IMR-90 (cell line): ENCODE data around the gene DERL3. TPM values are rescaled to one million over a fixed set of nuclear protein-coding genes. Genes with fewer than 3 reads are reported as not detected.

Source experiments
- ATAC-seq: fragments of 200-7000 bp; cut with Tn5 transposase; 2 replicates; pipeline ENCODE4 v1.9.1; 2020; ENCODE audit warnings: low read depth, mild to moderate bottlenecking, moderate library complexity
- BruUV-seq: library from RNA; stranded (reverse); fragments of 400-500 nt; replicated peaks from 2 replicates; lab custom pipeline; 2021; lab: Mats Ljungman, UMichigan
- CTCF ChIA-PET: fragments of 300-600 bp; formaldehyde crosslinking; extraction: SDS; loops from one replicate; lab custom pipeline; 2021; ENCODE audit warnings: antibody characterized with exemption; lab: Yijun Ruan, JAX
- POLR2A ChIA-PET: fragments of 300-600 bp; sonication (Branson Sonifier 250); formaldehyde crosslinking; loops from one replicate; lab custom pipeline; 2022; ENCODE audit warnings: antibody characterized with exemption; ENCODE audit not compliant: unreplicated experiment; lab: Charles Lee
- DNase-seq: peaks from one replicate; pipeline ENCODE4 v3.0.0; 2013
- H2AFZ ChIP-seq: replicated peaks from 2 replicates; pipeline ENCODE3; 2013; ENCODE audit warnings: low read length, mild to moderate bottlenecking; ENCODE audit not compliant: poor library complexity
- H2AK5ac ChIP-seq: 2 replicates; pipeline ENCODE4 v1.6.1; 2013; ENCODE audit warnings: low read depth, low read length, inconsistent platforms
- H2AK9ac ChIP-seq: replicated peaks from 2 replicates; pipeline ENCODE3; 2013; ENCODE audit warnings: mild to moderate bottlenecking, low read depth, low read length, moderate library complexity; ENCODE audit not compliant: poor library complexity
- H2BK120ac ChIP-seq: 2 replicates; pipeline ENCODE4 v1.6.1; 2013; ENCODE audit warnings: low read depth, low read length, inconsistent platforms
- H2BK15ac ChIP-seq: 3 replicates; pipeline ENCODE4 v1.6.1; 2013; ENCODE audit warnings: low read depth, low read length, inconsistent platforms
- H2BK20ac ChIP-seq: 2 replicates; pipeline ENCODE4 v1.6.1; 2013; ENCODE audit warnings: low read depth, mild to moderate bottlenecking, inconsistent platforms, low read length, moderate library complexity
- H2BK5ac ChIP-seq: 2 replicates; pipeline ENCODE4 v1.6.1; 2013; ENCODE audit warnings: mild to moderate bottlenecking, low read depth, low read length, inconsistent platforms; ENCODE audit not compliant: poor library complexity, severe bottlenecking
- H3K14ac ChIP-seq: replicated peaks from 2 replicates; pipeline ENCODE4 v1.6.1; 2013; ENCODE audit warnings: low read depth, low read length, inconsistent platforms
- H3K18ac ChIP-seq: 2 replicates; pipeline ENCODE4 v1.6.1; 2013; ENCODE audit warnings: low read depth, low read length, control low read depth
- H3K23ac ChIP-seq: 2 replicates; pipeline ENCODE4 v1.6.1; 2013; ENCODE audit warnings: low read depth, low read length, inconsistent platforms
- H3K27ac ChIP-seq: 2 replicates; pipeline ENCODE4 v1.5.1; 2013; ENCODE audit warnings: mild to moderate bottlenecking, control low read depth, low read length; ENCODE audit not compliant: insufficient read depth
- H3K27me3 ChIP-seq: 2 replicates; pipeline ENCODE4 v1.6.1; 2013; ENCODE audit warnings: low read length; ENCODE audit not compliant: control insufficient read depth, insufficient read depth
- H3K36me3 ChIP-seq: 2 replicates; pipeline ENCODE4 v1.6.1; 2013; ENCODE audit warnings: low read length, mixed read lengths; ENCODE audit not compliant: control insufficient read depth, insufficient read depth
- H3K4ac ChIP-seq: 2 replicates; pipeline ENCODE4 v1.6.1; 2013; ENCODE audit warnings: low read depth, low read length, inconsistent platforms
- H3K4me1 ChIP-seq: 2 replicates; pipeline ENCODE4 v1.6.1; 2013; ENCODE audit warnings: low read length, mixed read lengths; ENCODE audit not compliant: control insufficient read depth, insufficient read depth
- H3K4me2 ChIP-seq: 2 replicates; pipeline ENCODE4 v1.6.1; 2013; ENCODE audit warnings: low read depth, mild to moderate bottlenecking, control low read depth, low read length, moderate library complexity
- H3K4me3 ChIP-seq: 2 replicates; pipeline ENCODE4 v1.5.1; 2013; ENCODE audit warnings: low read depth, mild to moderate bottlenecking, control low read depth, low read length, moderate library complexity; ENCODE audit not compliant: insufficient read depth
- H3K56ac ChIP-seq: 2 replicates; pipeline ENCODE4 v1.6.1; 2013; ENCODE audit warnings: low read length, inconsistent platforms; ENCODE audit not compliant: insufficient read depth; ENCODE audit errors: extremely low read depth
- H3K79me1 ChIP-seq, 2 experiments: 2 replicates each; pipeline ENCODE4 v1.6.1; 2013; ENCODE audit warnings: low read length in 2 of 2, inconsistent platforms in 1 of 2, low read depth in 1 of 2
- H3K9ac ChIP-seq: 2 replicates; pipeline ENCODE4 v1.6.1; 2013; ENCODE audit warnings: low read depth, low read length, control low read depth
- H3K9me1 ChIP-seq: 2 replicates; pipeline ENCODE4 v1.6.1; 2013; ENCODE audit warnings: low read length, inconsistent platforms; ENCODE audit not compliant: insufficient read depth
- H3K9me3 ChIP-seq: 2 replicates; pipeline ENCODE4 v1.6.1; 2013; ENCODE audit warnings: low read length; ENCODE audit not compliant: control insufficient read depth, insufficient read depth
- H4K20me1 ChIP-seq: 2 replicates; pipeline ENCODE4 v1.6.1; 2013; ENCODE audit warnings: low read length, inconsistent platforms; ENCODE audit not compliant: insufficient read depth
- H4K5ac ChIP-seq: 2 replicates; pipeline ENCODE4 v1.6.1; 2013; ENCODE audit warnings: mild to moderate bottlenecking, low read depth, low read length, control low read depth
- H4K8ac ChIP-seq, 2 experiments: 2 replicates each; pipeline ENCODE4 v1.6.1; 2013; ENCODE audit warnings: low read depth in 2 of 2, low read length in 2 of 2, control low read depth in 1 of 2, inconsistent platforms in 1 of 2
- H4K91ac ChIP-seq: 2 replicates; pipeline ENCODE4 v1.6.1; 2013; ENCODE audit warnings: low read depth, low read length, inconsistent platforms; ENCODE audit not compliant: insufficient read depth
- MXI1 ChIP-seq: IDR thresholded peaks from 2 replicates; pipeline ENCODE4 v1.6.1; 2012; ENCODE audit warnings: low read depth, mild to moderate bottlenecking, low read length, moderate library complexity, borderline replicate concordance
- WGBS, 2 experiments: methylation state at CpG; one replicate each; pipeline versions ENCODE4 v1.1.5 to v1.1.7; 2013; ENCODE audit warnings: missing lambda C conversion rate in 2 of 2; ENCODE audit not compliant: insufficient read length in 1 of 2; ENCODE audit errors: extremely low coverage in 2 of 2; 5-methylcytosine and 5-hydroxymethylcytosine counted together
- dilution Hi-C: fragments of 300-500 bp; cut with HindIII; formaldehyde crosslinking; loops from one replicate; pipeline ENCODE4 v1.14.3; 2018; ENCODE audit warnings: low sequenced_read_pairs; ENCODE audit not compliant: unreplicated experiment
- in situ Hi-C: fragments of 300-500 bp; cut with MboI; formaldehyde crosslinking; loops from 3 replicates; pipeline ENCODE4 v1.14.3; 2019; ENCODE audit warnings: low sequenced_read_pairs, inconsistent platforms, mixed read lengths
- intact Hi-C: fragments of 100-400 bp; cut with micrococcal nuclease; formaldehyde crosslinking; loops from 2 replicates; pipeline ENCODE4 v1.10.0; 2022
- polyA plus RNA-seq, 3 experiments: library from polyadenylated mRNA; depleted of rRNA; stranded (reverse); fragments of >200 nt; gene quantifications; 2 replicates each; pipeline ENCODE4 v1.2.3, GENCODE V29; 2012; ENCODE audit warnings: low replicate concordance in 1 of 3
- total RNA-seq: library from RNA; depleted of rRNA; stranded (reverse); fragments of >200 nt; gene quantifications from 2 replicates; pipeline ENCODE4 v1.2.3, GENCODE V29; 2012
- TF ChIP-seq, protein P1 (sequence below): fragments of 150-350 bp; IDR thresholded peaks from 2 replicates; pipeline ENCODE4 v1.6.1; 2017; ENCODE audit warnings: mild to moderate bottlenecking, antibody characterized with exemption, low read length, low read depth

Gene DERL3
- total and polyA plus RNA-seq, 2 of the 4 experiments (the other 2 are of a cell fraction): 0.18 to 0.62 TPM

DNA sequence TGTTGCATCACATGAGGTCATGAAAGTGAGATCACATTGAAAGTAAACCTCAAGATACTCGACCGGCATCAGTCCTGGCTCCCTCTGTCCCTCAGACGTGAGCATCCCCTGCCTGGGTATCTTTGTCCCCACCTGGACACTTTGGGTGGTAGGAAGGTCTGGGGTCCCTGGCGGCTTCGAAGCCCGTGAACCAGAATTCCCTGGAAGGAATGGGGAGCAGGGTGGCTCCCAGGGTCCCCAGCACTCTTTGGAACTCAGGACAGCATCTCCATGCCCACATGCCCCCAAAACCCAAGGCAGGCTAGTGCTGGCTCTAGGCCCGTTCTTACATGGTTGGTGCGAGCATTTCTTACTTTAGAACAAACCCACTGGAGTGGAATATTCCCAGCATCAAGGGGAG, 7.5 kb downstream of the DERL3 start:
- H3K14ac ChIP-seq: no peak overlapping the region
- no peak overlapping the region for H3K27ac ChIP-seq
- H2BK20ac ChIP-seq: no peak overlapping the region
- peaks cover 73% of the 10 kb centered on the region for H3K36me3 ChIP-seq
- no peak overlapping the region for H3K56ac ChIP-seq
- DNase-seq (no peak), ATAC-seq (no peak)
- H3K9me3 ChIP-seq: peaks cover 3% of the 10 kb centered on the region; the same call in 1 of the 2 replicates
- BruUV-seq: no TSS peak
- intact Hi-C loops (no loop called here), dilution Hi-C loops (no loop called here), in situ Hi-C loops (no loop called here)
- no peak overlapping the region for H4K5ac ChIP-seq
- H3K9ac ChIP-seq: no peak overlapping the region
- CTCF ChIA-PET: no interaction called here
- H3K4me1 ChIP-seq: peaks cover 12% of the 10 kb centered on the region
- no peak overlapping the region for H2BK120ac ChIP-seq
- H2AK9ac ChIP-seq: peak overlapping the region; percentile 46
- no peaks in the 10 kb centered on the region for H3K27me3 ChIP-seq
- no peak overlapping the region for H2AK5ac ChIP-seq
- peaks cover 19% of the 10 kb centered on the region for H3K9me1 ChIP-seq
- no peak overlapping the region for H2BK5ac ChIP-seq
- H3K23ac ChIP-seq: no peak overlapping the region
- no peak overlapping the region for H3K18ac ChIP-seq
- no peak overlapping the region for H3K4me3 ChIP-seq
- no peak for TF ChIP-seq MXI1
- TF ChIP-seq, protein P1, sequence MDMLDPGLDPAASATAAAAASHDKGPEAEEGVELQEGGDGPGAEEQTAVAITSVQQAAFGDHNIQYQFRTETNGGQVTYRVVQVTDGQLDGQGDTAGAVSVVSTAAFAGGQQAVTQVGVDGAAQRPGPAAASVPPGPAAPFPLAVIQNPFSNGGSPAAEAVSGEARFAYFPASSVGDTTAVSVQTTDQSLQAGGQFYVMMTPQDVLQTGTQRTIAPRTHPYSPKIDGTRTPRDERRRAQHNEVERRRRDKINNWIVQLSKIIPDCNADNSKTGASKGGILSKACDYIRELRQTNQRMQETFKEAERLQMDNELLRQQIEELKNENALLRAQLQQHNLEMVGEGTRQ: no peak
- peaks cover 43% of the 10 kb centered on the region for H4K20me1 ChIP-seq
- H3K4ac ChIP-seq: no peak overlapping the region
- H2AFZ ChIP-seq: no peak overlapping the region
- no CpG with 5 or more reads among the region's 8 CpGs for WGBS, 2 experiments
- H4K8ac ChIP-seq: no peak overlapping the region
- POLR2A ChIA-PET: no interaction called here
- no peak overlapping the region for H3K4me2 ChIP-seq
- H4K91ac ChIP-seq: no peak overlapping the region
- H3K79me1 ChIP-seq: peaks cover 10 to 59% of the 10 kb centered on the region in 2 experiments
- H2BK15ac ChIP-seq: no peak overlapping the region
